Cerebellar cortex (tissue), 1 donor: ENCODE measurements around the gene ACOT9.
"Not testable (repeated sequence)": the region's sequence is repeated elsewhere in the genome, so short reads cannot be mapped to it uniquely, and the experiment has no call there.

Source experiments
- DNase-seq: peaks from one replicate; pipeline ENCODE4 v3.0.0-alpha.2; 2015; ENCODE audit warnings: low spot score

ACOT9 gene

GRCh38 chrX:23742697-23743622, at the start of gene ACOT9:
Gene ACOT9, minus strand, starts transcription at chrX:23743276. Its CDS starts 132 bp downstream, at chrX:23743144.
- DNase-seq: peak; percentile 88

GRCh38 chrX:23790155-23790497, 47.0 kb upstream of the ACOT9 start:
- DNase-seq: no peak

- no peak for DNase-seq
Measured at GRCh38 chrX:23789386-23790154, 46.5 kb upstream of the ACOT9 start.

GRCh38 chrX:23788946-23789345, 45.9 kb upstream of the ACOT9 start:
- no peak for DNase-seq

GRCh38 chrX:23788521-23788920, 45.4 kb upstream of the ACOT9 start:
- no peak for DNase-seq

GRCh38 chrX:23787745-23788118, 44.7 kb upstream of the ACOT9 start:
- DNase-seq: no peak

GRCh38 chrX:23786268-23786815, 43.3 kb upstream of the ACOT9 start:
- no peak for DNase-seq

- DNase-seq: no peak
Measured at GRCh38 chrX:23785580-23785979, 42.5 kb upstream of the ACOT9 start.

- DNase-seq: no peak
Measured at GRCh38 chrX:23784470-23785331, 41.6 kb upstream of the ACOT9 start.

- no peak for DNase-seq
Measured at GRCh38 chrX:23783589-23784469, 40.8 kb upstream of the ACOT9 start.

GRCh38 chrX:23782863-23783588, 40.0 kb upstream of the ACOT9 start, which contains the start of gene SAT1:
Gene SAT1, plus strand, starts transcription at chrX:23783173. Its CDS starts 179 bp downstream, at chrX:23783352.
- peak; percentile 95 for DNase-seq

GRCh38 chrX:23782455-23782854, 39.4 kb upstream of the ACOT9 start:
- DNase-seq: no peak

- no peak for DNase-seq
Measured at GRCh38 chrX:23779025-23779424, 35.9 kb upstream of the ACOT9 start.

- no peak for DNase-seq
Measured at GRCh38 chrX:23776363-23776762, 33.3 kb upstream of the ACOT9 start.

GRCh38 chrX:23773601-23774175, 30.6 kb upstream of the ACOT9 start:
- no peak for DNase-seq

GRCh38 chrX:23771086-23771485, 28.0 kb upstream of the ACOT9 start:
- not testable (repeated sequence) for DNase-seq

- no peak for DNase-seq
Measured at GRCh38 chrX:23770142-23770541, 27.1 kb upstream of the ACOT9 start.

- DNase-seq: no peak
Measured at GRCh38 chrX:23766650-23767551, 23.8 kb upstream of the ACOT9 start.

- no peak for DNase-seq
Measured at GRCh38 chrX:23765868-23766267, 22.8 kb upstream of the ACOT9 start.
